ENCODE measurements around the gene SUFU.

- TF ChIP-seq POLR2A (IDR thresholded peaks at IDR 0.05) = no peak
- no peak for TF ChIP-seq CTCF (IDR thresholded peaks at IDR 0.05 in 8 of 11, conservative IDR thresholded peaks at IDR 0.05 in 3 of 11)
- no peak for TF ChIP-seq POLR2AphosphoS5 (IDR thresholded peaks at IDR 0.05)
Observed at GRCh38 chr10:102657451-102657850, 153.7 kb downstream of the SUFU start.

All from spleen (tissue), 7 donors.